Motor neuron (in vitro differentiated cells): ENCODE measurements around the gene ECM2. TPM values are rescaled to one million over a fixed set of nuclear protein-coding genes. Genes with fewer than 3 reads are reported as not detected.

ENCODE experiments used
- ATAC-seq, 8 experiments: fragments of 200-7000 bp; cut with Tn5 transposase; replicated peaks in 6 of 8; 2 replicates each; pipeline ENCODE4 v1.8.0; 2021; ENCODE audit warnings: mild to moderate bottlenecking in 8 of 8, moderate library complexity in 8 of 8
- H3K27ac ChIP-seq, 2 donors: fragments of 250-450 bp; sonication (Bioruptor Pico); 2 replicates each; pipeline ENCODE4 v1.9.0; 2021; ENCODE audit warnings: antibody characterized with exemption in 2 of 2, mild to moderate bottlenecking in 2 of 2, moderate library complexity in 1 of 2
- H3K4me1 ChIP-seq, 2 donors: fragments of 250-450 bp; sonication (Bioruptor Pico); replicated peaks in 1 of 2; 2 replicates each; pipeline ENCODE4 v1.6.1; 2021; ENCODE audit warnings: antibody characterized with exemption in 2 of 2, mild to moderate bottlenecking in 2 of 2, moderate library complexity in 1 of 2
- H3K4me3 ChIP-seq, 5 donors: fragments of 250-450 bp; sonication (Bioruptor Pico); 2 replicates each; pipeline ENCODE4 v1.9.0; 2021; ENCODE audit warnings: antibody characterized with exemption in 5 of 5, mild to moderate bottlenecking in 5 of 5, moderate library complexity in 4 of 5
- WGBS, 10 experiments: fragments of 450-650 bp; shearing (Covaris generic); methylation state at CpG; one replicate each; pipeline ENCODE4 v1.0.0; 2022; 5-methylcytosine and 5-hydroxymethylcytosine counted together
- in situ Hi-C, 9 experiments: fragments of 400-800 bp; cut with MboI; loops; one replicate each; pipeline ENCODE4 v1.15.0; 2021; ENCODE audit warnings: low sequenced_read_pairs in 9 of 9, low pct_unique_long_range_greater_than_20kb in 2 of 9; ENCODE audit not compliant: unreplicated experiment in 9 of 9
- total RNA-seq, 8 experiments: library from RNA; unstranded; fragments of 300-600 nt; gene quantifications; 2 replicates each; pipeline versions ENCODE4 v1.2.3 to v1.2.4, GENCODE V29; 2022

ECM2 gene
- total RNA-seq, 8 experiments from 2014 or later, result 0.16 to 20.3 (median 4.3) TPM

GRCh38 chr9:92463984-92464383, 71.8 kb downstream of the ECM2 start:
- WGBS, 10 experiments, result 14 to 97% (median 71%) methylated on average over 1 to 3 of the region's 3 CpGs; no CpG with 5 or more reads in 1 of the 10 experiments
- H3K27ac ChIP-seq, result no peak overlapping the region
- no peak overlapping the region for H3K4me3 ChIP-seq
- in situ Hi-C loops, result no loop called here
- H3K4me1 ChIP-seq, result no peaks in the 10 kb centered on the region
- ATAC-seq, result peak in 2 of 8 experiments; percentile 90 to 96

GRCh38 chr9:92463387-92463786, 72.4 kb downstream of the ECM2 start:
- ATAC-seq, result no peak
- Histone ChIP-seq H3K4me3 (no peak overlapping the region), H3K4me1 (no peaks in the 10 kb centered on the region), H3K27ac (no peak overlapping the region)
- in situ Hi-C loops, result no loop called here

GRCh38 chr9:92457576-92457975, 78.2 kb downstream of the ECM2 start:
- no peak overlapping the region for H3K4me3 ChIP-seq
- 39 to 100% (median 94%) methylated on average over 1 to 4 of the region's 4 CpGs; no CpG with 5 or more reads in 3 of the 10 experiments for WGBS, 10 experiments
- in situ Hi-C loops, result no loop called here
- H3K4me1 ChIP-seq, result no peaks in the 10 kb centered on the region
- ATAC-seq, result peak in 1 of 8 experiments; percentile 91
- H3K27ac ChIP-seq, result no peak overlapping the region

GRCh38 chr9:92455217-92455616, 80.6 kb downstream of the ECM2 start:
- H3K4me3 ChIP-seq, result no peak overlapping the region
- WGBS, 10 experiments, result 74 to 100% (median 83%) methylated on average over 1 to 3 of the region's 3 CpGs; no CpG with 5 or more reads in 5 of the 10 experiments
- ATAC-seq, result peak in 1 of 8 experiments; percentile 23
- no peak overlapping the region for H3K27ac ChIP-seq
- in situ Hi-C loops, result no loop called here
- no peaks in the 10 kb centered on the region for H3K4me1 ChIP-seq

GRCh38 chr9:92446536-92446935, 89.3 kb downstream of the ECM2 start:
- no peak for ATAC-seq
- H3K4me1 ChIP-seq, result no peaks in the 10 kb centered on the region
- no peak overlapping the region for H3K27ac ChIP-seq
- H3K4me3 ChIP-seq, result no peak overlapping the region
- in situ Hi-C loops, result loop anchor here in 2 of 9 experiments (25.0 kb wide), 1 partner anchor 109 kb away; the partner anchor contains the start of genes CENPP (in 2 of the 2) and NOL8 (in 2 of the 2)

Other genes starting within 250 kb of the ECM2 start
- 100 to 1,000 TPM; 127 to 240 (median 200) TPM for gene IARS1, start 242.3 kb downstream of the ECM2 start, total RNA-seq
- gene NOL8, start 210.6 kb downstream of the ECM2 start, total RNA-seq, result 10 to 100 TPM; 17.2 to 77.0 (median 29.5) TPM
- gene CENPP, start 210.0 kb downstream of the ECM2 start, total RNA-seq, result 10 to 100 TPM in 2 of 8 experiments, 1 to 10 TPM in 6; 1.7 to 22.3 (median 5.0) TPM
- gene OGN, start 131.4 kb downstream of the ECM2 start, total RNA-seq, result 10 to 100 TPM in 1 of 8 experiments, 1 to 10 TPM in 3, under 1 TPM in 4; 0.16 to 69.8 (median 1.7) TPM
- gene OMD, start 111.5 kb downstream of the ECM2 start, total RNA-seq, result 10 to 100 TPM in 2 of 8 experiments, 1 to 10 TPM in 2, under 1 TPM in 4; 0.08 to 16.3 (median 4.2) TPM
- 100 to 1,000 TPM in 1 of 8 experiments, 10 to 100 TPM in 3, under 1 TPM in 3, not detected in 1; 0.11 to 312 (median 25.0) TPM for gene ASPN, start 53.5 kb downstream of the ECM2 start, total RNA-seq
- gene IPPK, start 134.1 kb upstream of the ECM2 start, total RNA-seq, result 10 to 100 TPM in 3 of 8 experiments, 1 to 10 TPM in 5; 5.5 to 22.3 (median 9.6) TPM
- gene BICD2, start 228.8 kb upstream of the ECM2 start, total RNA-seq, result 10 to 100 TPM; 17.3 to 89.4 (median 23.7) TPM